Naive thymus-derived CD4-positive, alpha-beta T cell (primary cell): Measurements from ENCODE around the gene GPR132. TPM values are rescaled to one million over a fixed set of nuclear protein-coding genes. Genes with fewer than 3 reads are reported as not detected.

ENCODE experiments used
- ATAC-seq: fragments of 150-1000 bp; cut with Tn5 transposase; 2 replicates; pipeline ENCODE4 v1.10.0; 2021; ENCODE audit warnings: mild to moderate bottlenecking, moderate library complexity
- CTCF ChIA-PET: fragments of 350-600 bp; sonication (Branson Sonifier 250); formaldehyde crosslinking; loops from one replicate; lab custom pipeline; 2021; ENCODE audit warnings: antibody characterized with exemption; lab: Charles Lee
- POLR2A ChIA-PET: fragments of 350-600 bp; sonication (Branson Sonifier 250); formaldehyde crosslinking; loops from one replicate; lab custom pipeline; 2021; ENCODE audit warnings: antibody characterized with exemption, inconsistent platforms; lab: Charles Lee
- DNase-seq, 9 donors: peaks; one replicate each; pipeline versions ENCODE4 v3.0.0 to v3.0.0-alpha.2; 2020 to 2022; ENCODE audit warnings: mixed read lengths in 1 of 9
- H3K27ac ChIP-seq: one replicate; pipeline ENCODE4 v1.7.0; 2013; ENCODE audit warnings: mild to moderate bottlenecking, low read depth, low read length, moderate library complexity
- H3K27me3 ChIP-seq, 2 donors: one replicate each; pipeline ENCODE4 v1.7.0; 2013; ENCODE audit warnings: low read length in 2 of 2, mild to moderate bottlenecking in 2 of 2, moderate library complexity in 2 of 2; ENCODE audit not compliant: control insufficient read depth in 2 of 2, insufficient read depth in 2 of 2
- H3K36me3 ChIP-seq, 3 experiments: 1 replicate in 2 of 3; 2 replicates in 1 of 3; pipeline ENCODE4 v1.7.0; 2013; ENCODE audit warnings: low read length in 3 of 3, mild to moderate bottlenecking in 3 of 3, moderate library complexity in 1 of 3; ENCODE audit not compliant: insufficient read depth in 3 of 3, control insufficient read depth in 2 of 3
- H3K4me1 ChIP-seq, 2 donors: one replicate each; pipeline ENCODE4 v1.7.0; 2013; ENCODE audit warnings: low read length in 2 of 2, mild to moderate bottlenecking in 2 of 2, moderate library complexity in 1 of 2; ENCODE audit not compliant: control insufficient read depth in 2 of 2, insufficient read depth in 2 of 2
- H3K4me3 ChIP-seq: 2 replicates; pipeline ENCODE4 v1.7.0; 2013; ENCODE audit warnings: mild to moderate bottlenecking, low read length
- H3K9me3 ChIP-seq, 3 experiments: 1 replicate in 2 of 3; 2 replicates in 1 of 3; pipeline ENCODE4 v1.7.0; 2013; ENCODE audit warnings: low read length in 3 of 3; ENCODE audit not compliant: control insufficient read depth in 2 of 3
- H3K27ac Mint-ChIP-seq, 9 donors: one replicate each; pipeline ENCODE4 v1.8.0; 2020 to 2022; ENCODE audit warnings: mixed read lengths in 9 of 9, mild to moderate bottlenecking in 8 of 9, moderate library complexity in 5 of 9, inconsistent platforms in 2 of 9
- H3K27me3 Mint-ChIP-seq, 5 donors: one replicate each; pipeline ENCODE4 v1.8.0; 2021 to 2022; ENCODE audit warnings: mixed read lengths in 5 of 5, mild to moderate bottlenecking in 1 of 5
- H3K36me3 Mint-ChIP-seq, 5 donors: one replicate each; pipeline ENCODE4 v1.8.0; 2020 to 2022; ENCODE audit warnings: mixed read lengths in 5 of 5, mild to moderate bottlenecking in 3 of 5, inconsistent platforms in 1 of 5
- H3K4me1 Mint-ChIP-seq, 7 donors: one replicate each; pipeline ENCODE4 v1.8.0; 2020 to 2022; ENCODE audit warnings: mixed read lengths in 7 of 7, mild to moderate bottlenecking in 3 of 7, inconsistent platforms in 1 of 7
- H3K4me3 Mint-ChIP-seq, 10 donors: one replicate each; pipeline ENCODE4 v1.8.0; 2020 to 2022; ENCODE audit warnings: mild to moderate bottlenecking in 10 of 10, mixed read lengths in 10 of 10, moderate library complexity in 6 of 10, inconsistent platforms in 2 of 10
- H3K9me3 Mint-ChIP-seq, 11 donors: one replicate each; pipeline ENCODE4 v1.8.0; 2020 to 2022; ENCODE audit warnings: mixed read lengths in 11 of 11, mild to moderate bottlenecking in 4 of 11, inconsistent platforms in 1 of 11, moderate library complexity in 1 of 11
- intact Hi-C, 2 donors: fragments of 100-400 bp; cut with micrococcal nuclease; formaldehyde crosslinking; loops; one replicate each; pipeline ENCODE4 v1.15.1; 2023
- polyA plus RNA-seq, 2 donors: library from polyadenylated mRNA; unstranded; fragments of 300-500 nt; fragmentation: Illumina TruSeq; gene quantifications; one replicate each; pipeline ENCODE4 v1.2.3, GENCODE V29; 2021
- total RNA-seq, 6 experiments: library from RNA in 5 of 6; stranded (reverse) in 5 of 6; gene quantifications; 1 replicate in 5 of 6; 2 replicates in 1 of 6; pipeline ENCODE4 v1.2.3 and lab custom pipeline; 2021 to 2026

Gene GPR132
- total and polyA plus RNA-seq, 7 experiments from 2014 or later = 9.3 to 58.7 (median 40.2) TPM

DNA sequence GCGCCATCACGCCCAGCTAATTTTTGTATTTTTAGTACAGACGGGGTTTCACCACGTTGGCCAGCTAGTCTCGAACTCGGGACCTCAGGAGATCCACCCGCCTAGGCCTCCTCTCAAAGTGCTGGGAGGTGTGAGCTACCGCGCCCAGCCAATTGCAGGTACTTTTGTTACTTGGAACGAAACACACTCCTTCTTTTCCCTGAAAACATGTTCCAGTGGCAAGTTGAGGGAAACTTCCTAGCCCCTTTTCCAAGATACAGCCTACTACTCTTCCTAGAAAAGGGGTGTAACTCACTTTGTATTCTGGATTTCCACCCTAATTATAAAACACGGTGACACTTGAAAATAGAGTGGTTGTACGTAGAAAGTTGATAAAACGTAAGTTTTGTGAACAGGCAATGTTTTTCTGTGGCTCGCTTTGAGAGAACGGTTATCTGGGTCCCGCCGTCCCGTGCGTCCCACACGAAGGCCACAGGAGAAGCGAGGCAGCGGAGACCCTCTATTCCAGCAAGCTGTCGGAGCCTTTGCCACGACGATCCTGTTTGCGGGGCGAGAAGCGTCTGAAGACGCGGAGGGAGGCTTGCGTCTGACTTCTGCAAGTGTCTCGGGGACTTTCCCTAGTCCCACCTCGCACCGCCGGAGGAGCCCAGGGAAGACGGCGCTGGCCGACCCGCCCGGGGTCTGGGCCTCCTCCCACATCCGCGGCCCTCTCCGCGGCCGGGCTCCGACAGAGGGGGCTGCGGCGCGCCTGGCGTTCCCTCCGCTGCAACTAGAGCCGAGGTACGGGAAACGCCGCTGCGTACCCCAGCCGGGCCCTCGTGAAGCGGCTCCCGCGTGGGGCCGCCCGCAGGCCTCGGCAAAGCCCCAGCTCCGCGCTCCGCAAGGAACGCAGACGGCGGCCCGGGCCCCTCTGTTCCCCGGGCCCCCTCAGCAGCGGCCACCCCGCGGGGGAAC is 45.1 kb downstream of the GPR132 start:
- Mint-ChIP-seq H3K36me3 (peaks cover 0 to 18% (median 0%) of the 10 kb centered on the region in 5 donors), H3K4me1 (peaks cover 40 to 66% (median 49%) of the 10 kb centered on the region in 7 donors), H3K27ac (peak overlapping the region; percentile 53 to 91 (median 83)), H3K4me3 (peak overlapping the region; percentile 83 to 96 (median 88)), H3K9me3 (no peaks in the 10 kb centered on the region), H3K27me3 (no peaks in the 10 kb centered on the region)
- peak; percentile 30 for ATAC-seq
- POLR2A ChIA-PET = interaction anchor here (0.8 to 2.0 kb wide), 14 partner anchors 13 to 470 kb away, joined by 3 to 11 read pairs (median 4); partner anchors contain the start of genes BRF1, CLBA1, GPR132 and SIVA1
- H3K9me3 ChIP-seq = no peaks in the 10 kb centered on the region
- peak in 6 of 9 donors; percentile 45 to 67 (median 52) for DNase-seq
- no peaks in the 10 kb centered on the region for H3K36me3 ChIP-seq
- peak overlapping the region; percentile 87 for H3K27ac ChIP-seq
- H3K4me3 ChIP-seq = peak overlapping the region; percentile 64
- no peaks in the 10 kb centered on the region for H3K27me3 ChIP-seq
- intact Hi-C loops = loop anchor here in 1 of 2 donors (2.0 kb wide), 2 partner anchors 67 to 471 kb away; partner anchors contain the start of gene TEDC1
- H3K4me1 ChIP-seq = peaks cover 29 to 60% of the 10 kb centered on the region in 2 donors
- CTCF ChIA-PET = interaction anchor here (0.6 to 1.4 kb wide), 5 partner anchors 23 to 54 kb away, joined by 3 to 10 read pairs (median 3); no protein-coding TSS in a partner anchor

DNA sequence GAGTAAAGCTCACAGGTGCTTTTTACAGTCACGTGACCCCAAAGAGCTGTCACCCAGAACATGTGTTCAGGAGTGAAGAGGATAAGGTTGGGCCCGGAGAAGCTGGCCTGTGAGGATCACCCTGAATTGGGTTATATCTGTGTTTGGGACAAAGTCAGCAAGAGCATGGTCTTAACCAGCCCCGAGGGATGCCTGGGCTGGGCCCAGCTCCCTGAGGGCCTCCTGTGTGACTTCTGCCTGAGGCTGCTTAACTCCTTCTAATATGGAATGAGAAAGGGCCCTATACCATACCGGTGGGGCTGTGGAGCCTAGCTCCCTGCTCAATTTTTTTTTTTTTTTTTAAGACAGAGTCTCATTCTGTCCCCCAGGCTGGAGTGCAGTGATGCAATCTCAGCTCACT is 46.8 kb downstream of the GPR132 start:
- H3K27me3 Mint-ChIP-seq = no peaks in the 10 kb centered on the region
- ChIA-PET CTCF (interaction anchor here (1.4 kb wide), 1 partner anchor 44 kb away, joined by 4 read pairs; no protein-coding TSS in a partner anchor), POLR2A (interaction anchor here (1.7 kb wide), 1 partner anchor 33 kb away, joined by 5 read pairs; the partner anchor contains the start of gene CLBA1)
- H3K9me3 ChIP-seq = no peaks in the 10 kb centered on the region
- ATAC-seq (no peak), DNase-seq (no peak)
- intact Hi-C loops = no loop called here
- peak overlapping the region in 3 of 9 donors; percentile 30 to 91 (median 32) for H3K27ac Mint-ChIP-seq
- H3K27ac ChIP-seq = no peak overlapping the region
- H3K4me3 Mint-ChIP-seq = peak overlapping the region in 6 of 10 donors; percentile 68 to 96 (median 88)
- H3K36me3 Mint-ChIP-seq = peaks cover 0 to 19% (median 0%) of the 10 kb centered on the region in 5 donors
- H3K4me1 Mint-ChIP-seq = peaks cover 53 to 77% (median 66%) of the 10 kb centered on the region in 7 donors
- H3K4me1 ChIP-seq = peaks cover 32 to 61% of the 10 kb centered on the region in 2 donors
- no peaks in the 10 kb centered on the region for H3K27me3 ChIP-seq
- H3K9me3 Mint-ChIP-seq = no peaks in the 10 kb centered on the region
- H3K36me3 ChIP-seq = no peaks in the 10 kb centered on the region
- H3K4me3 ChIP-seq = no peak overlapping the region

DNA sequence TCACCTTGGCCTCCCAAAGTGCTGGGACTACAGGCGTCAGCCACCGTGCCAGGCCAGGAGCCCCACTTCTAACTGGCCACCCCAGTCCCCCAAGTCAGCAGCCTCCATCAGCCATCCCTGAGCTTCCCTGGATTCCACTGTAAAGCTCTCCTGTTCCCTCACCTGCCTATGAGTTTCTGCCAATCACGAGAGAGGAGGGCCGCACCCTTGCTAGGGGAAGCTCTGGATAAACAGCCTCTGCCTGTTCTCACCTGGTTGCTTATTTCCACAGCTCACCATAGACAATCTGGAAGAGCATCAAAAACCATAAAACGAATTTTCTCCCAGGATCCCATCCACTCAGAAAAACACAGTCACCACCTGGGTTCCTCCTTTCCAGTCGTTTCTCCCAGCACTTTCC is 49.3 kb downstream of the GPR132 start:
- DNase-seq (no peak), ATAC-seq (no peak)
- Histone ChIP-seq H3K27me3 (no peaks in the 10 kb centered on the region), H3K9me3 (no peaks in the 10 kb centered on the region), H3K4me3 (no peak overlapping the region), H3K36me3 (peaks cover 0 to 10% (median 0%) of the 10 kb centered on the region in 3 experiments), H3K27ac (no peak overlapping the region), H3K4me1 (peaks cover 22 to 58% of the 10 kb centered on the region in 2 donors)
- ChIA-PET CTCF (interaction anchor here (1.4 kb wide), 1 partner anchor 71 kb away, joined by 3 read pairs; no protein-coding TSS in a partner anchor), POLR2A (no interaction called here)
- Mint-ChIP-seq H3K27me3 (no peaks in the 10 kb centered on the region), H3K9me3 (no peaks in the 10 kb centered on the region), H3K36me3 (peaks cover 0 to 16% (median 0%) of the 10 kb centered on the region in 5 donors), H3K4me1 (peaks cover 48 to 71% (median 58%) of the 10 kb centered on the region in 7 donors), H3K4me3 (peak overlapping the region in 3 of 10 donors; percentile 18 to 38 (median 23)), H3K27ac (peak overlapping the region in 7 of 9 donors; percentile 30 to 77 (median 60))
- intact Hi-C loops = no loop called here

DNA sequence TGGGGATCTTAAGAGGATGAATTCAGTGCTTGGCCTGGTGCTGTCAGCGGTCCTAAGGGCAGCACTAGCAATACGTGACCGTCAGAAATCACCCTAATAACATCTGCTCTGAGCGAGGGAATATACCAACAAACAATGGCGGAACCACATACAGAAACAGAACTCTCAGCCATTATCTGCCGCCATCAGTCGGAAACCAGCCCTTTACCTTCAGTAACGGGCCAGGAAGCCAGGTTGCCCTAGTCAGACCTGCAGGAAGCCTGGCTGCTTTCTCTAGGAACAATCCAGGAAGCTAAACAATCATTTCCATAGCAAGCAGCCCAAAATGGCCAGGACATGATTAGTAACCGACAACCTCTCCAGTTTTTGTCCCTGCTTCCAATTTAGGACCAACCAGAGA is 50.0 kb downstream of the GPR132 start:
- Mint-ChIP-seq H3K4me1 (peaks cover 48 to 71% (median 58%) of the 10 kb centered on the region in 7 donors), H3K36me3 (peaks cover 0 to 16% (median 0%) of the 10 kb centered on the region in 5 donors), H3K27ac (peak overlapping the region in 4 of 9 donors; percentile 3 to 75 (median 42)), H3K9me3 (no peaks in the 10 kb centered on the region), H3K27me3 (no peaks in the 10 kb centered on the region), H3K4me3 (peak overlapping the region in 2 of 10 donors; percentile 35 to 47)
- DNase-seq (no peak), ATAC-seq (no peak)
- CTCF ChIA-PET = interaction anchor here (1.4 kb wide), 1 partner anchor 71 kb away, joined by 3 read pairs; no protein-coding TSS in a partner anchor
- H3K27ac ChIP-seq = no peak overlapping the region
- H3K27me3 ChIP-seq = no peaks in the 10 kb centered on the region
- no peaks in the 10 kb centered on the region for H3K9me3 ChIP-seq
- intact Hi-C loops = no loop called here
- POLR2A ChIA-PET = no interaction called here
- H3K36me3 ChIP-seq = peaks cover 0 to 16% (median 6%) of the 10 kb centered on the region in 3 experiments
- peak overlapping the region; percentile 36 for H3K4me3 ChIP-seq
- peaks cover 22 to 58% of the 10 kb centered on the region in 2 donors for H3K4me1 ChIP-seq

DNA sequence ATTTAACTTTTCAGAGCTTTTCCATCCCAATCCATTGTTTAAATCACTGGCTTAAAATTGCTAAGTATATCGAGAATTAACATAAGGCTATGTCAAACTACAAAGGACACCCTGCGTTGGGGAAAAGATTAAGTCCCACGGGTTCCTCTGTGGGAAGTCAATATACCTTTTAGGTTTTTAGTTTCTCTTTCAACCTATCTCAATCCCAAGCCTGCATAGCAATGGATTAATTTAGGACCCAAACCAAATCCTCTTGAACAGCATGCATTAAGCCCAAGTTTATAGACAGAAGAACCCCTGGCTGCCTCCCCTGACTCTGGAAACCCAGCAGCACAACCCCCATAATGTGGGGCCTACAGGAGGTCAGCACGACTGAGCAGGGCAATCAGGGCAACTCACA is 50.6 kb downstream of the GPR132 start:
- Histone ChIP-seq H3K4me3 (peak overlapping the region; percentile 36), H3K27me3 (no peaks in the 10 kb centered on the region), H3K9me3 (no peaks in the 10 kb centered on the region), H3K36me3 (peaks cover 0 to 22% (median 12%) of the 10 kb centered on the region in 3 experiments), H3K4me1 (peaks cover 16 to 57% of the 10 kb centered on the region in 2 donors), H3K27ac (no peak overlapping the region)
- H3K4me1 Mint-ChIP-seq = peaks cover 47 to 65% (median 55%) of the 10 kb centered on the region in 7 donors
- ATAC-seq = no peak
- H3K27ac Mint-ChIP-seq = peak overlapping the region in 7 of 9 donors; percentile 17 to 75 (median 69)
- intact Hi-C loops = no loop called here
- ChIA-PET CTCF (no interaction called here), POLR2A (no interaction called here)
- H3K4me3 Mint-ChIP-seq = peak overlapping the region in 1 of 10 donors; percentile 47
- no peak for DNase-seq
- no peaks in the 10 kb centered on the region for H3K9me3 Mint-ChIP-seq
- H3K27me3 Mint-ChIP-seq = no peaks in the 10 kb centered on the region
- peaks cover 0 to 13% (median 0%) of the 10 kb centered on the region in 5 donors for H3K36me3 Mint-ChIP-seq

DNA sequence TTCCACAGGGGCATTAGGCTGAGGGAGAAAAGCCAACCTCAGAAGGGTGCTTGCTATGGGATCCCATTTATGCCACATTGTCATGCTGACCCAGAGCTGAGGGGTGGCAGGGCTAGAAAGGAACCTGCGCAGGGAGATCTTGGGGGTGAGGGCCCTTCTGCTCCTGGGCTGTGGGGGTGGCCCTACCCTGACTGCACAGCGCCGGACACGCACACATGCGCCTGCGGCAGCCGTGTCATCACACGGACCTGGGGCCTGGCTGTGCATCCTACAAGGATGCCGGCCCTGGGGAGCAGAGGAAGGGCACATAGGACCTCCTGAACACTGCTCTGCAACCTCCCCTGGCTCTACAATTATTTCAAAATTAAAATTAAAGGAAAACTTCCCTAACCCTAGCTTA is 51.2 kb downstream of the GPR132 start:
- intact Hi-C loops = no loop called here
- CTCF ChIA-PET = no interaction called here
- ATAC-seq (no peak), DNase-seq (no peak)
- Histone ChIP-seq H3K4me3 (no peak overlapping the region), H3K4me1 (peaks cover 10 to 51% of the 10 kb centered on the region in 2 donors), H3K9me3 (no peaks in the 10 kb centered on the region), H3K36me3 (peaks cover 0 to 27% (median 17%) of the 10 kb centered on the region in 3 experiments), H3K27me3 (no peaks in the 10 kb centered on the region), H3K27ac (no peak overlapping the region)
- H3K27me3 Mint-ChIP-seq = no peaks in the 10 kb centered on the region
- peaks cover 0 to 9% (median 0%) of the 10 kb centered on the region in 5 donors for H3K36me3 Mint-ChIP-seq
- H3K27ac Mint-ChIP-seq = peak overlapping the region in 8 of 9 donors; percentile 17 to 75 (median 54)
- no peak overlapping the region for H3K4me3 Mint-ChIP-seq
- peaks cover 41 to 59% (median 49%) of the 10 kb centered on the region in 7 donors for H3K4me1 Mint-ChIP-seq
- POLR2A ChIA-PET = no interaction called here
- H3K9me3 Mint-ChIP-seq = no peaks in the 10 kb centered on the region
